ENCODE results near the gene NMB. TPM values are rescaled to one million over a fixed set of nuclear protein-coding genes. Genes with fewer than 3 reads are reported as not detected.

NMB gene
- polyA plus RNA-seq, 1 experiment, result 4.3 TPM

DNA sequence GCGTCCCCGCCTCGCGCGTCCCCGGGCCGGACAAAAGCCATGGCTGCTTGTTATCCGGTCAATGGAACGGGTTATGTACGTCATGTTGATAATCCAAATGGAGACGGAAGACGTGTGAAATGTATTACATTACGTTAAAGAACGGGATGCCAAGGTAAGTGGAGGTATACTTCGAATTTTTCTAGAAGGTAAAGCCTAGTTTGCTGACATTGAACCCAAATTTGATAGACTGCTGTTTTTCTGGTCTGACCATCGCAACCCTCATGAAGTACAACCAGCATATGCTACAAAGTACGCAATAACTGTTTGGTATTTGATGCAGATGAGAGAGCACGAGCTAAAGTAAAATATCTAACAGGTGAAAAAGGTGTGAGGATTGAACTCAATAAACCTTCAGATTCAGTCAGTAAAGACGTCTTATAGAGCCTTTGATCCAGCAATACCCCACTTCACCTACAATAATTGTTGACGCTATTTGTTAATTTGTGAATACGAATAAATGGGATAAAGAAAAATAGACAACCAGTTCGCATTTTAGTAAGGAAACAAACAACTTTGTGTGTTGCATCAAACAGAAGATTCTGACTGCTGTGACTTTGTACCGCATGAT lies 23.7 kb downstream of the NMB start:
- POLR2A ChIA-PET, result interaction anchor here (0.6 kb wide), 1 partner anchor 16 kb away, joined by 3 read pairs; no protein-coding TSS in a partner anchor

GRCh38 chr15:84633311-84634227 lies 24.4 kb downstream of the NMB start:
- CTCF ChIA-PET, result interaction anchor here (1.7 kb wide), 1 partner anchor 9 kb away, joined by 3 read pairs; no protein-coding TSS in a partner anchor
- Histone ChIP-seq H3K36me3 (ENCODE audit: control insufficient read depth, insufficient read depth, low read length) (peaks cover 4% of the 10 kb centered on the region; the same call in 1 of the 2 replicates), H3K27me3 (ENCODE audit: control insufficient read depth, insufficient read depth, low read length) (no peaks in the 10 kb centered on the region), H3K4me3 (ENCODE audit: low read depth, low read length) (peak overlapping the region; percentile 56)
- TF ChIP-seq, protein P1, sequence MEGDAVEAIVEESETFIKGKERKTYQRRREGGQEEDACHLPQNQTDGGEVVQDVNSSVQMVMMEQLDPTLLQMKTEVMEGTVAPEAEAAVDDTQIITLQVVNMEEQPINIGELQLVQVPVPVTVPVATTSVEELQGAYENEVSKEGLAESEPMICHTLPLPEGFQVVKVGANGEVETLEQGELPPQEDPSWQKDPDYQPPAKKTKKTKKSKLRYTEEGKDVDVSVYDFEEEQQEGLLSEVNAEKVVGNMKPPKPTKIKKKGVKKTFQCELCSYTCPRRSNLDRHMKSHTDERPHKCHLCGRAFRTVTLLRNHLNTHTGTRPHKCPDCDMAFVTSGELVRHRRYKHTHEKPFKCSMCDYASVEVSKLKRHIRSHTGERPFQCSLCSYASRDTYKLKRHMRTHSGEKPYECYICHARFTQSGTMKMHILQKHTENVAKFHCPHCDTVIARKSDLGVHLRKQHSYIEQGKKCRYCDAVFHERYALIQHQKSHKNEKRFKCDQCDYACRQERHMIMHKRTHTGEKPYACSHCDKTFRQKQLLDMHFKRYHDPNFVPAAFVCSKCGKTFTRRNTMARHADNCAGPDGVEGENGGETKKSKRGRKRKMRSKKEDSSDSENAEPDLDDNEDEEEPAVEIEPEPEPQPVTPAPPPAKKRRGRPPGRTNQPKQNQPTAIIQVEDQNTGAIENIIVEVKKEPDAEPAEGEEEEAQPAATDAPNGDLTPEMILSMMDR (IDR thresholded peaks at IDR 0.05; ENCODE audit: insufficient read depth, low read depth, low read length), result no peak
- POLR2A ChIA-PET, result interaction anchor here (0.6 kb wide), 1 partner anchor 16 kb away, joined by 3 read pairs; no protein-coding TSS in a partner anchor
- DNase-seq (ENCODE audit: low read depth), result no peak

More for the DNA sequence above, 23.7 kb downstream of the NMB start:
- CTCF ChIA-PET, result interaction anchor here (1.7 kb wide), 1 partner anchor 9 kb away, joined by 3 read pairs; no protein-coding TSS in a partner anchor
- TF ChIP-seq, protein P1 (IDR thresholded peaks at IDR 0.05; ENCODE audit: insufficient read depth, low read depth, low read length), result no peak
- DNase-seq (ENCODE audit: low read depth), result no peak
- H3K4me3 ChIP-seq (ENCODE audit: low read depth, low read length), result peak overlapping the region; percentile 56
- H3K27me3 ChIP-seq (ENCODE audit: control insufficient read depth, insufficient read depth, low read length), result no peaks in the 10 kb centered on the region
- H3K36me3 ChIP-seq (ENCODE audit: control insufficient read depth, insufficient read depth, low read length), result peaks cover 5% of the 10 kb centered on the region; the same call in 1 of the 2 replicates

- Histone ChIP-seq H3K27me3 (ENCODE audit: control insufficient read depth, insufficient read depth, low read length) (no peaks in the 10 kb centered on the region), H3K4me3 (ENCODE audit: low read depth, low read length) (peak overlapping the region; percentile 59), H3K36me3 (ENCODE audit: control insufficient read depth, insufficient read depth, low read length) (peaks cover 4% of the 10 kb centered on the region; the same call in 1 of the 2 replicates)
- DNase-seq (ENCODE audit: low read depth), result no peak
- TF ChIP-seq, protein P1 (IDR thresholded peaks at IDR 0.05; ENCODE audit: insufficient read depth, low read depth, low read length), result no peak
- CTCF ChIA-PET, result interaction anchor here (0.6 to 2.6 kb wide), 6 partner anchors 12 to 33 kb away, joined by 3 to 7 read pairs (median 3); no protein-coding TSS in a partner anchor
- POLR2A ChIA-PET, result interaction anchor here (1.2 kb wide), 1 partner anchor 22 kb away, joined by 3 read pairs; the partner anchor contains the start of gene WDR73
These were observed 26.2 kb downstream of the NMB start for GRCh38 chr15:84631706-84632272.

DNA sequence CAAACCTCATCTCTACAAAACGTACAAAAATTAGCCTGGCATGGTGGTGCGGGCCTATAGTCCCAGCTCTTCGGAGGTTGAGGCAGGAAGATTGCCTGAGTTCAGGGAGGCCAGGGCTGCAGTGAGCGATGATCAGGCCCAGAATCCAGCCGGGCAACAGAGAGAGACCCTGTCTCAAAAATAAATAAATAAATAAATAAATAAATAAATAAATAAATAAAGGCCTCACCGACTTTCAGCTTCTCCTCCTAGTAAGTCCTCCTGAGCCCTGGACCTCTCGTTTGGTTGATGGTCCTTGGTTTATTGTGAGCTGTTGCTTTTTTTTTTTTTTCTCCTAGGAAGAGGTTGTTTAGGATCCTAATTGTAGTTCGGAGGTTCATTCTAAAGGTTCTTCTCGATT lies 29.0 kb downstream of the NMB start:
- Histone ChIP-seq H3K36me3 (ENCODE audit: control insufficient read depth, insufficient read depth, low read length) (no peaks in the 10 kb centered on the region), H3K27me3 (ENCODE audit: control insufficient read depth, insufficient read depth, low read length) (no peaks in the 10 kb centered on the region), H3K4me3 (ENCODE audit: low read depth, low read length) (no peak overlapping the region)
- ChIA-PET CTCF (interaction anchor here (1.7 kb wide), 1 partner anchor 30 kb away, joined by 6 read pairs; no protein-coding TSS in a partner anchor), POLR2A (interaction anchor here (0.6 kb wide), 1 partner anchor 45 kb away, joined by 6 read pairs; no protein-coding TSS in a partner anchor)
- no peak for DNase-seq (ENCODE audit: low read depth)
- TF ChIP-seq, protein P1 (IDR thresholded peaks at IDR 0.05; ENCODE audit: insufficient read depth, low read depth, low read length), result no peak
